GM21381 (cell line): ENCODE measurements around the gene SVIL.
"Not testable (repeated sequence)": the region's sequence is repeated elsewhere in the genome, so short reads cannot be mapped to it uniquely, and the experiment has no call there.

ENCODE experiments used
- ATAC-seq: cut with Tn5 transposase; IDR thresholded peaks from one replicate; pipeline ENCODE4 v1.9.1; 2021; ENCODE audit warnings: mild to moderate bottlenecking, moderate library complexity; ENCODE audit not compliant: unreplicated experiment

The SVIL gene

GRCh38 chr10:29522918-29523317 lies 111.9 kb downstream of the SVIL start:
- ATAC-seq, result no peak

- ATAC-seq, result no peak
Observed at GRCh38 chr10:29522061-29522855, 112.5 kb downstream of the SVIL start.

GRCh38 chr10:29519659-29520058 lies 115.1 kb downstream of the SVIL start:
- ATAC-seq, result no peak

- ATAC-seq, result no peak
Observed at GRCh38 chr10:29517352-29517923, 117.3 kb downstream of the SVIL start.

GRCh38 chr10:29516309-29516932 lies 118.3 kb downstream of the SVIL start:
- ATAC-seq, result not testable (repeated sequence)

GRCh38 chr10:29515879-29516278 lies 118.9 kb downstream of the SVIL start:
- not testable (repeated sequence) for ATAC-seq

- not testable (repeated sequence) for ATAC-seq
Observed at GRCh38 chr10:29515104-29515503, 119.7 kb downstream of the SVIL start.

- ATAC-seq, result no peak
Observed at GRCh38 chr10:29514306-29514705, 120.5 kb downstream of the SVIL start.

- ATAC-seq, result no peak
Observed at GRCh38 chr10:29512425-29512974, 122.3 kb downstream of the SVIL start.

- not testable (repeated sequence) for ATAC-seq
Observed at GRCh38 chr10:29511806-29512205, 123.0 kb downstream of the SVIL start.

GRCh38 chr10:29510483-29511157 lies 124.2 kb downstream of the SVIL start:
- ATAC-seq, result not testable (repeated sequence)

- ATAC-seq, result no peak
Observed at GRCh38 chr10:29508554-29509244, 126.1 kb downstream of the SVIL start.

GRCh38 chr10:29507750-29508149 lies 127.0 kb downstream of the SVIL start:
- ATAC-seq, result not testable (repeated sequence)

- ATAC-seq, result not testable (repeated sequence)
Observed at GRCh38 chr10:29506324-29506921, 128.3 kb downstream of the SVIL start.

- no peak for ATAC-seq
Observed at GRCh38 chr10:29502351-29502750, 132.4 kb downstream of the SVIL start.

- no peak for ATAC-seq
Observed at GRCh38 chr10:29501692-29502091, 133.1 kb downstream of the SVIL start.

- ATAC-seq, result no peak
Observed at GRCh38 chr10:29499993-29500537, 134.7 kb downstream of the SVIL start.

GRCh38 chr10:29496341-29497162 lies 138.2 kb downstream of the SVIL start:
- peak; percentile 75 for ATAC-seq

GRCh38 chr10:29495366-29495765 lies 139.4 kb downstream of the SVIL start:
- no peak for ATAC-seq
